ENCODE data around the gene FKBP3. TPM values are rescaled to one million over a fixed set of nuclear protein-coding genes. Genes with fewer than 3 reads are reported as not detected.

Gene FKBP3
- total and polyA plus RNA-seq, 2 of the 8 experiments (the other 6 are each of a cell fraction or from before 2014, with no cell fraction given), result 36.0 to 149 TPM

GRCh38 chr14:45150386-45150890, 16.2 kb upstream of the FKBP3 start:
- no peak overlapping the region for H3K4me3 ChIP-seq (ENCODE audit: extremely low read depth in 1 of 4, insufficient read depth in 2 of 4, low read depth in 3 of 4, low read length in 4 of 4)
- H3K27ac ChIP-seq (ENCODE audit: low read depth, low read length), result no peak overlapping the region; the same call in 1 of the 2 replicates
- H2BK20ac ChIP-seq (ENCODE audit: low read length), result no peak overlapping the region
- ChIA-PET CTCF (ENCODE audit: partially characterized antibody) (no interaction called here), POLR2A (ENCODE audit: partially characterized antibody) (interaction anchor here (0.7 kb wide), 1 partner anchor 16 kb away, joined by 3 read pairs; the partner anchor contains the start of gene FKBP3)
- DNase-seq (ENCODE audit: low read depth in 1 of 2, low spot score in 2 of 2), result no peak
- H4K5ac ChIP-seq (ENCODE audit: insufficient read length, low read depth, low read length), result no peak overlapping the region
- no peak overlapping the region for H2AFZ ChIP-seq (ENCODE audit: low read length)
- H3K4me2 ChIP-seq (ENCODE audit: insufficient read depth in 1 of 2, low read depth in 2 of 2, low read length in 2 of 2), result no peak overlapping the region
- H3K79me2 ChIP-seq (ENCODE audit: control insufficient read depth in 1 of 2, insufficient read depth in 2 of 2, low read length in 2 of 2), result peaks cover 0 to under 1% of the 10 kb centered on the region in 2 experiments; a peak in 1 of 4 replicates
- no peaks in the 10 kb centered on the region for H3K27me3 ChIP-seq (replicated peaks in 1 of 4; ENCODE audit: control insufficient read depth in 3 of 4, extremely low read depth in 1 of 4, insufficient read depth in 3 of 4, low read length in 3 of 4)
- no peak overlapping the region for H4K8ac ChIP-seq (ENCODE audit: extremely low read depth, insufficient read depth, low read length)
- H3K4ac ChIP-seq (replicated peaks; ENCODE audit: insufficient read length, low read depth, low read length), result no peak overlapping the region
- no peak overlapping the region for H4K91ac ChIP-seq (replicated peaks; ENCODE audit: insufficient read length, low read length)
- WGBS, 2 experiments (ENCODE audit: extremely low coverage in 1 of 2, insufficient coverage in 1 of 2, insufficient read length in 1 of 2, insufficient replicate concordance in 2 of 2, low coverage in 1 of 2, low lambda C conversion rate in 2 of 2, missing lambda C conversion rate in 1 of 2), result 90% methylated on average over 4 of the region's 4 CpGs; no CpG with 5 or more reads in 1 of the 2 experiments
- H3K23ac ChIP-seq (ENCODE audit: insufficient read length), result no peak overlapping the region
- no peak overlapping the region for H3K14ac ChIP-seq (ENCODE audit: insufficient read length)
- no peak overlapping the region for H3K9ac ChIP-seq (replicated peaks in 1 of 4; ENCODE audit: extremely low read depth in 1 of 4, low read depth in 3 of 4, low read length in 3 of 4)
- no peaks in the 10 kb centered on the region for H4K20me1 ChIP-seq (replicated peaks in 1 of 2; ENCODE audit: control insufficient read depth in 1 of 2, insufficient read depth in 2 of 2, low read length in 2 of 2)
- no peak overlapping the region for H2BK12ac ChIP-seq (ENCODE audit: low read depth, low read length)
- peaks cover 2% of the 10 kb centered on the region; the same call in 1 of the 2 replicates for H3K79me1 ChIP-seq (ENCODE audit: low read depth, low read length)
- peaks cover 0 to 2% (median 1%) of the 10 kb centered on the region in 4 experiments; a peak in 1 of 8 replicates for H3K36me3 ChIP-seq (ENCODE audit: control insufficient read depth in 2 of 4, insufficient read depth in 4 of 4, low read length in 3 of 4)
- no peak overlapping the region for H2BK120ac ChIP-seq (replicated peaks; ENCODE audit: low read depth, low read length)
- no peaks in the 10 kb centered on the region; the same call in 1 of the 2 replicates for H3K23me2 ChIP-seq (ENCODE audit: low read depth, low read length)
- H2BK5ac ChIP-seq (ENCODE audit: low read depth, low read length), result no peak overlapping the region
- H3K18ac ChIP-seq (ENCODE audit: extremely low read depth, low read length), result no peak overlapping the region
- no peak overlapping the region for H2AK5ac ChIP-seq (ENCODE audit: low read depth, low read length)
- peaks cover 0 to 4% (median 2%) of the 10 kb centered on the region in 4 experiments; a peak in 2 of 7 replicates for H3K4me1 ChIP-seq (replicated peaks in 1 of 4; ENCODE audit: control insufficient read depth in 3 of 4, insufficient read depth in 4 of 4, low read length in 3 of 4)
- FAIRE-seq, result no peak
- H3K56ac ChIP-seq (replicated peaks; ENCODE audit: insufficient read length, low read depth, low read length), result no peak overlapping the region
- no peak overlapping the region for H2BK15ac ChIP-seq (ENCODE audit: low read length)
- no peaks in the 10 kb centered on the region for H3K9me3 ChIP-seq (ENCODE audit: insufficient read depth in 2 of 2, low read depth in 1 of 2, low read length in 1 of 2)
- no peak for TF ChIP-seq TEAD4 (IDR thresholded peaks at IDR 0.05; ENCODE audit: low read depth, low read length)
- no peak for TF ChIP-seq SUZ12 (IDR thresholded peaks at IDR 0.05; ENCODE audit: low read length)
- TF ChIP-seq RNF2 (IDR thresholded peaks at IDR 0.05; ENCODE audit: borderline replicate concordance, low read depth, low read length, missing control alignments, poor library complexity, severe bottlenecking), result no peak
- TF ChIP-seq MAFK (IDR thresholded peaks at IDR 0.05; ENCODE audit: low read depth, low read length), result no peak
- TF ChIP-seq RFX5 (IDR thresholded peaks at IDR 0.05; ENCODE audit: borderline replicate concordance, low read depth, low read length), result no peak
- TF ChIP-seq KDM4A (IDR thresholded peaks at IDR 0.05; ENCODE audit: low read depth, low read length, severe bottlenecking), result no peak
- TF ChIP-seq BACH1 (IDR thresholded peaks at IDR 0.05; ENCODE audit: low read length), result no peak
- TF ChIP-seq CEBPB (IDR thresholded peaks at IDR 0.05; ENCODE audit: low read depth, low read length), result no peak
- no peak for TF ChIP-seq SIRT6 (IDR thresholded peaks at IDR 0.05; ENCODE audit: low read length)
- no peak for TF ChIP-seq NRF1 (IDR thresholded peaks at IDR 0.05; ENCODE audit: low read depth, low read length)
- no peak for TF ChIP-seq ASH2L (IDR thresholded peaks at IDR 0.05; ENCODE audit: low read length)
- TF ChIP-seq SP4 (IDR thresholded peaks at IDR 0.05; ENCODE audit: low read length), result no peak
- no peak for TF ChIP-seq SIX5 (IDR thresholded peaks at IDR 0.05; ENCODE audit: low read depth, low read length)
- no peak for TF ChIP-seq E2F6 (IDR thresholded peaks at IDR 0.05)

All from H1 (cell line).